HCT116 (cell line): Measurements from ENCODE around the gene MAP4. TPM values are rescaled to one million over a fixed set of nuclear protein-coding genes. Genes with fewer than 3 reads are reported as not detected.

Experiments
- ATAC-seq: fragments of 200-7000 bp; cut with Tn5 transposase; 2 replicates; pipeline ENCODE4 v1.9.1; 2020; ENCODE audit warnings: mild to moderate bottlenecking, moderate library complexity
- BruUV-seq: library from RNA; stranded (reverse); fragments of 400-500 nt; replicated peaks from 2 replicates; lab custom pipeline; 2021; lab: Mats Ljungman, UMichigan
- CTCF ChIA-PET: fragments of 300-600 bp; sonication (Branson Sonifier 250); formaldehyde crosslinking; loops from one replicate; lab custom pipeline; 2021; ENCODE audit warnings: antibody characterized with exemption; lab: Charles Lee
- POLR2A ChIA-PET: fragments of 300-600, 350-600 bp; sonication (Branson Sonifier 250); formaldehyde crosslinking; loops from one replicate; lab custom pipeline; 2021; ENCODE audit warnings: antibody characterized with exemption; lab: Charles Lee
- RAD21 ChIA-PET, 2 experiments: fragments of 300-600 bp; sonication (Branson Sonifier 250); formaldehyde crosslinking; loops; one replicate each; lab custom pipeline; 2023; ENCODE audit warnings: low total read pairs in 2 of 2; ENCODE audit not compliant: uncharacterized antibody in 2 of 2, unreplicated experiment in 2 of 2, low non-redundant PET in 1 of 2; lab: Charles Lee
- DNase-seq: peaks from one replicate; pipeline ENCODE4 v3.0.0-alpha.2; 2010; ENCODE audit warnings: low read depth, low spot score
- H2AFZ ChIP-seq: fragments of 200-600 bp; shearing (Covaris generic), sonication (generic); 2 replicates; pipeline ENCODE4 v1.6.1; 2017; ENCODE audit warnings: low read depth, mixed run types, mixed read lengths, antibody characterized with exemption, low read length; ENCODE audit not compliant: poor library complexity, severe bottlenecking
- H3K27ac ChIP-seq: 2 replicates; pipeline ENCODE4 v1.5.1; 2012; ENCODE audit warnings: low read depth, low read length
- H3K27me3 ChIP-seq: fragments of 200-600 bp; sonication (generic); 2 replicates; pipeline ENCODE4 v1.6.1; 2016; ENCODE audit warnings: mixed run types, low read length, mixed read lengths; ENCODE audit not compliant: insufficient read depth
- H3K36me3 ChIP-seq, 2 experiments: fragments of 200-500 bp in 1 of 2; fragments of 200-600 bp in 1 of 2; sonication (Bioruptor generic) in 1 of 2; sonication (generic) in 1 of 2; 2 replicates each; pipeline versions ENCODE4 v1.5.1 to v1.6.1; 2014 to 2016; ENCODE audit warnings: low read length in 2 of 2, inconsistent platforms in 1 of 2, mixed read lengths in 1 of 2, mixed run types in 1 of 2; ENCODE audit not compliant: insufficient read depth in 2 of 2, control insufficient read depth in 1 of 2
- H3K4me1 ChIP-seq, 2 experiments: fragments of 200-600 bp in 1 of 2; sonication (generic) in 1 of 2; 2 replicates each; pipeline versions ENCODE4 v1.5.1 to v1.6.1; 2012 to 2017; ENCODE audit warnings: low read length in 2 of 2, inconsistent platforms in 1 of 2, mild to moderate bottlenecking in 1 of 2, mixed read lengths in 1 of 2, mixed run types in 1 of 2, moderate library complexity in 1 of 2; ENCODE audit not compliant: insufficient read depth in 2 of 2, control insufficient read depth in 1 of 2
- H3K4me2 ChIP-seq: fragments of 200-600 bp; sonication (generic); 2 replicates; pipeline ENCODE4 v1.6.1; 2017; ENCODE audit warnings: mixed run types, low read length, mixed read lengths
- H3K4me3 ChIP-seq, 2 experiments: fragments of 200-600 bp in 1 of 2; sonication (generic) in 1 of 2; replicated peaks in 1 of 2; 2 replicates each; pipeline ENCODE4 v1.5.1; 2011 to 2016; ENCODE audit warnings: low read length in 2 of 2, control low read depth in 1 of 2, low read depth in 1 of 2, mild to moderate bottlenecking in 1 of 2, mixed read lengths in 1 of 2, mixed run types in 1 of 2
- H3K79me2 ChIP-seq: fragments of 200-600 bp; sonication (generic); 2 replicates; pipeline ENCODE4 v1.6.1; 2017; ENCODE audit warnings: mild to moderate bottlenecking, mixed run types, low read length, moderate library complexity, mixed read lengths; ENCODE audit not compliant: insufficient read depth
- H3K9ac ChIP-seq: fragments of 200-600 bp; sonication (generic); 2 replicates; pipeline ENCODE4 v1.6.1; 2016; ENCODE audit warnings: low read length, mixed read lengths
- H3K9me2 ChIP-seq: fragments of 200-600 bp; sonication (generic), shearing (Covaris generic); 2 replicates; pipeline ENCODE4 v1.6.1; 2017; ENCODE audit warnings: mixed run types, mild to moderate bottlenecking, moderate library complexity; ENCODE audit not compliant: insufficient read depth
- H3K9me3 ChIP-seq, 2 experiments: fragments of 200-500 bp in 1 of 2; fragments of 200-600 bp in 1 of 2; sonication (Bioruptor generic) in 1 of 2; sonication (generic) in 1 of 2; 2 replicates each; pipeline ENCODE4 v1.6.1; 2014 to 2017; ENCODE audit warnings: low read length in 2 of 2, mixed read lengths in 2 of 2, inconsistent platforms in 1 of 2, low read depth in 1 of 2, mild to moderate bottlenecking in 1 of 2, mixed run types in 1 of 2, moderate library complexity in 1 of 2; ENCODE audit not compliant: control insufficient read depth in 1 of 2, insufficient read depth in 1 of 2
- H4K20me1 ChIP-seq: fragments of 200-600 bp; sonication (generic), shearing (Covaris generic); 2 replicates; pipeline ENCODE4 v1.6.1; 2017; ENCODE audit warnings: mixed run types, mild to moderate bottlenecking, moderate library complexity; ENCODE audit not compliant: insufficient read depth
- ATF3 ChIP-seq: IDR thresholded peaks from 2 replicates; pipeline ENCODE4 v1.6.1; 2012
- CBX3 ChIP-seq: IDR thresholded peaks from 2 replicates; pipeline ENCODE4 v1.6.1; 2012; ENCODE audit warnings: low read depth
- CEBPB ChIP-seq: IDR thresholded peaks from 2 replicates; pipeline ENCODE4 v1.6.1; 2012; ENCODE audit warnings: low read depth
- CTCF ChIP-seq, 3 experiments: fragments of 200-600 bp in 1 of 3; sonication (generic) in 1 of 3; IDR thresholded peaks in 2 of 3; conservative IDR thresholded peaks in 1 of 3; 2 replicates each; pipeline ENCODE4 v1.5.1; 2012 to 2017; ENCODE audit warnings: low read depth in 2 of 3, low read length in 2 of 3, antibody characterized with exemption in 1 of 3, borderline replicate concordance in 1 of 3, control low read depth in 1 of 3, mild to moderate bottlenecking in 1 of 3, mixed read lengths in 1 of 3, mixed run types in 1 of 3, moderate library complexity in 1 of 3; ENCODE audit not compliant: insufficient read depth in 1 of 3
- EGR1 ChIP-seq: IDR thresholded peaks from 2 replicates; pipeline ENCODE4 v1.6.1; 2012; ENCODE audit warnings: low read depth
- ELF1 ChIP-seq: IDR thresholded peaks from 2 replicates; pipeline ENCODE4 v1.6.1; 2012; ENCODE audit warnings: low read depth, borderline replicate concordance
- EZH2 ChIP-seq: fragments of 200-600 bp; sonication (generic); IDR thresholded peaks from 2 replicates; pipeline ENCODE4 v1.6.1; 2017; ENCODE audit warnings: antibody characterized with exemption, mixed run types
- EZH2phosphoT487 ChIP-seq: fragments of 200-600 bp; IDR thresholded peaks from 2 replicates; pipeline ENCODE4 v1.6.1; 2018; ENCODE audit warnings: antibody characterized with exemption, borderline replicate concordance
- MAX ChIP-seq: IDR thresholded peaks from 2 replicates; pipeline ENCODE4 v1.6.1; 2012
- RAD21 ChIP-seq: IDR thresholded peaks from 2 replicates; pipeline ENCODE4 v1.6.1; 2012; ENCODE audit warnings: low read depth, mild to moderate bottlenecking
- REST ChIP-seq: IDR thresholded peaks from 2 replicates; pipeline ENCODE4 v1.6.1; 2012; ENCODE audit warnings: low read depth
- SIN3A ChIP-seq: IDR thresholded peaks from 2 replicates; pipeline ENCODE4 v1.6.1; 2012; ENCODE audit warnings: low read depth
- SP1 ChIP-seq: IDR thresholded peaks from 2 replicates; pipeline ENCODE4 v1.6.1; 2012; ENCODE audit warnings: low read depth
- SRF ChIP-seq: IDR thresholded peaks from 2 replicates; pipeline ENCODE4 v1.6.1; 2012; ENCODE audit warnings: low read depth
- TCF7L2 ChIP-seq: IDR thresholded peaks from 2 replicates; pipeline ENCODE4 v1.7.0; 2011; ENCODE audit warnings: borderline replicate concordance, inconsistent platforms; ENCODE audit not compliant: insufficient read depth, insufficient read length; ENCODE audit errors: extremely low read depth
- YY1 ChIP-seq: IDR thresholded peaks from 2 replicates; pipeline ENCODE4 v1.6.1; 2011; ENCODE audit warnings: low read length, low read depth, moderate library complexity, mild to moderate bottlenecking; ENCODE audit not compliant: insufficient replicate concordance; ENCODE audit errors: extremely low read depth
- intact Hi-C: fragments of 100-400 bp; cut with micrococcal nuclease; formaldehyde crosslinking; loops from 2 replicates; pipeline ENCODE4 v1.10.0; 2022
- total RNA-seq: library from RNA; stranded (reverse); gene quantifications from one replicate; pipeline ENCODE4 v1.2.1, GENCODE V29; 2021; ENCODE audit not compliant: unreplicated experiment

MAP4 gene
- total RNA-seq, 1 experiment from 2014 or later, result 200 TPM

- TF ChIP-seq CTCF (IDR thresholded peaks at IDR 0.05 in 2 of 3, conservative IDR thresholded peaks at IDR 0.05 in 1 of 3; ENCODE audit: borderline replicate concordance in 1 of 3, insufficient read depth in 1 of 3, low read depth in 2 of 3, low read length in 2 of 3) (no peak), RAD21 (no peak), EGR1 (no peak), MAX (no peak)
These were observed 198.6 kb downstream of the MAP4 start (continued) for GRCh38 chr3:47817609-47818008.

GRCh38 chr3:47813551-47814177 lies 202.6 kb downstream of the MAP4 start:
- POLR2A ChIA-PET, result no interaction called here
- no TSS peak for BruUV-seq
- H3K4me1 ChIP-seq, result no peaks in the 10 kb centered on the region
- TF ChIP-seq ELF1 (no peak), SIN3A (no peak), SP1 (no peak), ATF3 (no peak), YY1 (no peak), EGR1 (no peak), CEBPB (no peak), TCF7L2 (no peak), MAX (no peak), CBX3 (no peak), CTCF (IDR thresholded peaks at IDR 0.05 in 2 of 3, conservative IDR thresholded peaks at IDR 0.05 in 1 of 3; ENCODE audit: borderline replicate concordance in 1 of 3, insufficient read depth in 1 of 3, low read depth in 2 of 3, low read length in 2 of 3) (no peak), REST (no peak), EZH2 (no peak), SRF (no peak), EZH2phosphoT487 (no peak)

More at GRCh38 chr3:47813551-47814177, 202.6 kb downstream of the MAP4 start:
- Histone ChIP-seq H3K27me3 (no peaks in the 10 kb centered on the region), H3K9ac (no peak overlapping the region), H2AFZ (no peak overlapping the region), H3K9me2 (no peaks in the 10 kb centered on the region), H3K9me3 (no peaks in the 10 kb centered on the region), H3K79me2 (no peaks in the 10 kb centered on the region), H3K36me3 (peaks cover 21 to 23% of the 10 kb centered on the region in 2 experiments), H4K20me1 (no peaks in the 10 kb centered on the region), H3K27ac (no peak overlapping the region), H3K4me2 (no peak overlapping the region), H3K4me3 (no peak overlapping the region)
- ATAC-seq (no peak), DNase-seq (no peak)
- intact Hi-C loops, result no loop called here
- ChIA-PET RAD21 (no interaction called here), CTCF (no interaction called here)
